Measurements from ENCODE around the gene SH3GLB1. TPM values are rescaled to one million over a fixed set of nuclear protein-coding genes. Genes with fewer than 3 reads are reported as not detected.

SH3GLB1 gene
- total and polyA plus RNA-seq, 2 of the 4 experiments (the other 2 are of a cell fraction) = 22.2 to 36.5 TPM

GRCh38 chr1:86768554-86768953 is 64.2 kb downstream of the SH3GLB1 start:
- no peak overlapping the region for H2AK9ac ChIP-seq (replicated peaks; ENCODE audit: low read depth, low read length, poor library complexity)
- H4K20me1 ChIP-seq (ENCODE audit: insufficient read depth, low read length) = no peaks in the 10 kb centered on the region
- no peak overlapping the region for H4K5ac ChIP-seq (ENCODE audit: low read depth, low read length)
- ChIA-PET POLR2A (ENCODE audit: unreplicated experiment) (no interaction called here), CTCF (no interaction called here)
- intact Hi-C loops (cut with micrococcal nuclease) (no loop called here), dilution Hi-C loops (cut with HindIII; ENCODE audit: low sequenced_read_pairs, unreplicated experiment) (no loop called here), in situ Hi-C loops (cut with MboI; ENCODE audit: low sequenced_read_pairs) (no loop called here)
- no peak overlapping the region for H3K4me3 ChIP-seq (ENCODE audit: insufficient read depth, low read depth, low read length)
- TF ChIP-seq NFE2L2 (IDR thresholded peaks at IDR 0.05; ENCODE audit: low read depth, low read length) (no peak), SMC3 (IDR thresholded peaks at IDR 0.05; ENCODE audit: low read depth, low read length) (no peak), MXI1 (IDR thresholded peaks at IDR 0.05; ENCODE audit: borderline replicate concordance, low read depth, low read length) (no peak), RAD21 (IDR thresholded peaks at IDR 0.05; ENCODE audit: low read length) (no peak), RCOR1 (IDR thresholded peaks at IDR 0.05; ENCODE audit: insufficient replicate concordance, low read length) (no peak)
- H2AK5ac ChIP-seq (ENCODE audit: low read depth, low read length) = no peak overlapping the region
- BruUV-seq (replicated peaks) = no TSS peak
- no peak overlapping the region for H3K14ac ChIP-seq (replicated peaks; ENCODE audit: low read depth, low read length)
- H3K23ac ChIP-seq (ENCODE audit: low read depth, low read length) = no peak overlapping the region
- H2BK5ac ChIP-seq (ENCODE audit: low read depth, low read length, poor library complexity, severe bottlenecking) = no peak overlapping the region
- no peak overlapping the region for H2BK20ac ChIP-seq (ENCODE audit: low read depth, low read length)
- DNase-seq (no peak), ATAC-seq (ENCODE audit: low read depth) (no peak)
- no peak overlapping the region for H4K8ac ChIP-seq (ENCODE audit: low read depth in 2 of 2, low read length in 2 of 2)
- H2AFZ ChIP-seq (replicated peaks; ENCODE audit: low read length, poor library complexity) = no peak overlapping the region
- peaks cover 2% of the 10 kb centered on the region; the same call in 1 of the 2 replicates for H3K9me1 ChIP-seq (ENCODE audit: insufficient read depth, low read length)
- H3K4me2 ChIP-seq (ENCODE audit: low read depth, low read length) = no peak overlapping the region
- no peak overlapping the region for H3K9ac ChIP-seq (ENCODE audit: low read depth, low read length)
- H2BK15ac ChIP-seq (ENCODE audit: low read depth, low read length) = no peak overlapping the region
- H3K56ac ChIP-seq (ENCODE audit: extremely low read depth, insufficient read depth, low read length) = no peak overlapping the region
- no peaks in the 10 kb centered on the region for H3K36me3 ChIP-seq (ENCODE audit: control insufficient read depth, insufficient read depth, low read length)
- H3K79me1 ChIP-seq (ENCODE audit: low read depth in 1 of 2, low read length in 2 of 2) = no peaks in the 10 kb centered on the region
- no peaks in the 10 kb centered on the region for H3K27me3 ChIP-seq (ENCODE audit: control insufficient read depth, insufficient read depth, low read length)
- no peak overlapping the region for H3K27ac ChIP-seq (ENCODE audit: insufficient read depth, low read length)
- peaks cover 2% of the 10 kb centered on the region for H3K4me1 ChIP-seq (ENCODE audit: control insufficient read depth, insufficient read depth, low read length)
- no peak overlapping the region for H3K18ac ChIP-seq (ENCODE audit: low read depth, low read length)
- peaks cover 5% of the 10 kb centered on the region; the same call in 1 of the 2 replicates for H3K9me3 ChIP-seq (ENCODE audit: control insufficient read depth, insufficient read depth, low read length)
- no peak overlapping the region for H4K91ac ChIP-seq (ENCODE audit: insufficient read depth, low read depth, low read length)
- no peak overlapping the region for H2BK120ac ChIP-seq (ENCODE audit: low read depth, low read length)
- no peak overlapping the region for H3K4ac ChIP-seq (ENCODE audit: low read depth, low read length)
